K562 (cell line): ENCODE data around the gene ZNF8. TPM values are rescaled to one million over a fixed set of nuclear protein-coding genes. Genes with fewer than 3 reads are reported as not detected.

ENCODE experiments used
- ARID1B ChIP-seq: fragments of 450-650 bp; IDR thresholded peaks from 2 replicates; pipeline ENCODE4 v1.6.1; 2016; ENCODE audit warnings: antibody characterized with exemption, mild to moderate bottlenecking, inconsistent platforms
- ARID3B ChIP-seq: fragments of 250-450 bp; sonication (Bioruptor Pico); IDR thresholded peaks from 2 replicates; pipeline ENCODE4 v1.4.0; 2020; ENCODE audit warnings: borderline replicate concordance
- BCOR ChIP-seq: fragments of 450-650 bp; IDR thresholded peaks from 2 replicates; pipeline ENCODE4 v1.6.1; 2016
- CEBPB ChIP-seq: fragments of 450-650 bp; IDR thresholded peaks from 2 replicates; pipeline ENCODE4 v1.6.1; 2016; ENCODE audit warnings: missing genetic modification characterization, missing compliant biosample characterization
- CSDE1 ChIP-seq, 2 experiments: fragments of 450-650 bp; IDR thresholded peaks; 2 replicates each; pipeline ENCODE4 v1.6.1; 2016; ENCODE audit warnings: mild to moderate bottlenecking in 1 of 2
- CTCF ChIP-seq, 3 experiments: IDR thresholded peaks in 2 of 3; conservative IDR thresholded peaks in 1 of 3; 2 replicates each; pipeline ENCODE4 v1.5.1; 2011 to 2012; ENCODE audit warnings: low read length in 3 of 3, mild to moderate bottlenecking in 3 of 3, control low read depth in 2 of 3, improper control_type of control experiment in 1 of 3, inconsistent platforms in 1 of 3, low read depth in 1 of 3, mixed read lengths in 1 of 3, moderate library complexity in 1 of 3; ENCODE audit not compliant: insufficient read depth in 2 of 3
- MAZ ChIP-seq, 2 experiments: fragments of 450-650 bp in 1 of 2; sonication (generic) in 1 of 2; formaldehyde crosslinking; IDR thresholded peaks in 1 of 2; conservative IDR thresholded peaks in 1 of 2; 2 replicates each; pipeline versions ENCODE4 v1.4.0 to v1.5.0; 2020; ENCODE audit warnings: mild to moderate bottlenecking in 1 of 2, missing genetic modification reagents in 1 of 2
- MYC ChIP-seq, 2 experiments: fragments of 250-450 bp in 1 of 2; sonication (Bioruptor Pico) in 1 of 2; IDR thresholded peaks; 2 replicates each; pipeline versions ENCODE4 v1.5.1 to v1.6.1; 2012 to 2021; ENCODE audit warnings: low read depth in 2 of 2, borderline replicate concordance in 1 of 2, improper control_type of control experiment in 1 of 2, low read length in 1 of 2, mild to moderate bottlenecking in 1 of 2, moderate library complexity in 1 of 2
- OTX1 ChIP-seq: fragments of 450-650 bp; formaldehyde crosslinking; IDR thresholded peaks from 2 replicates; pipeline ENCODE4 v1.4.0; 2022; ENCODE audit warnings: mild to moderate bottlenecking
- PKNOX1 ChIP-seq: fragments of 450-650 bp; IDR thresholded peaks from 2 replicates; pipeline ENCODE4 v1.6.1; 2016
- TAL1 ChIP-seq: fragments of 450-650 bp; IDR thresholded peaks from 2 replicates; pipeline ENCODE4 v1.6.1; 2016; ENCODE audit warnings: mild to moderate bottlenecking
- TEAD4 ChIP-seq, 2 experiments: sonication (generic) in 1 of 2; formaldehyde crosslinking in 1 of 2; IDR thresholded peaks; 2 replicates each; pipeline versions ENCODE4 v1.6.1 to v1.8.0; 2012 to 2022; ENCODE audit warnings: borderline replicate concordance in 1 of 2, inconsistent platforms in 1 of 2, low read length in 1 of 2, mild to moderate bottlenecking in 1 of 2, missing genetic modification reagents in 1 of 2
- TOE1 ChIP-seq, 2 experiments: fragments of 450-650 bp in 1 of 2; sonication (generic) in 1 of 2; formaldehyde crosslinking in 1 of 2; IDR thresholded peaks; 2 replicates each; pipeline versions ENCODE4 v1.7.1 to v1.8.0; 2016 to 2022; ENCODE audit warnings: borderline replicate concordance in 2 of 2, mild to moderate bottlenecking in 2 of 2, antibody characterized with exemption in 1 of 2, inconsistent platforms in 1 of 2, low read depth in 1 of 2, missing genetic modification reagents in 1 of 2, moderate library complexity in 1 of 2
- ZBED1 ChIP-seq: IDR thresholded peaks from 2 replicates; pipeline ENCODE4 v1.6.1; 2014
- ZNF583 ChIP-seq: fragments of 250-450 bp; sonication (Bioruptor Pico); IDR thresholded peaks from 2 replicates; pipeline ENCODE4 v1.4.0; 2020
- ZNF77 ChIP-seq: fragments of 250-450 bp; sonication (Bioruptor Pico); IDR thresholded peaks from 2 replicates; pipeline ENCODE4 v1.5.0; 2020
- polyA plus RNA-seq, 8 experiments: library from polyadenylated mRNA; depleted of rRNA in 4 of 8; stranded (reverse) in 5 of 8; unstranded in 3 of 8; fragments of >200 nt; fragmentation: Nextera tagmentation in 2 of 8; fragmentation: Illumina TruSeq in 1 of 8; extraction: Ambion mirVana in 2 of 8; extraction: Trizol in 1 of 8; gene quantifications; 2 replicates each; pipeline versions ENCODE4 v1.2.1 to v1.2.3, GENCODE V29; 2011 to 2014; ENCODE audit warnings: inconsistent platforms in 1 of 8, missing spikeins in 1 of 8
- total RNA-seq, 7 experiments: library from RNA; depleted of rRNA in 6 of 7; stranded (reverse); fragments of >200 nt in 6 of 7; fragmentation: Illumina TruSeq in 2 of 7; extraction: Trizol in 2 of 7; gene quantifications; 2 replicates each; pipeline versions ENCODE4 v1.2.1 to v1.2.3, GENCODE V29; 2011 to 2021; ENCODE audit warnings: low replicate concordance in 1 of 7
- TF ChIP-seq, protein P1 (sequence below): fragments of 150-350 bp; IDR thresholded peaks from 2 replicates; pipeline ENCODE4 v1.6.1; 2014; ENCODE audit warnings: low read depth, mild to moderate bottlenecking, low read length, borderline replicate concordance

The ZNF8 gene
- total and polyA plus RNA-seq, 9 of the 15 experiments (the other 6 are each of a cell fraction or from before 2014, with no cell fraction given), result 0.71 to 7.7 (median 4.7) TPM

DNA sequence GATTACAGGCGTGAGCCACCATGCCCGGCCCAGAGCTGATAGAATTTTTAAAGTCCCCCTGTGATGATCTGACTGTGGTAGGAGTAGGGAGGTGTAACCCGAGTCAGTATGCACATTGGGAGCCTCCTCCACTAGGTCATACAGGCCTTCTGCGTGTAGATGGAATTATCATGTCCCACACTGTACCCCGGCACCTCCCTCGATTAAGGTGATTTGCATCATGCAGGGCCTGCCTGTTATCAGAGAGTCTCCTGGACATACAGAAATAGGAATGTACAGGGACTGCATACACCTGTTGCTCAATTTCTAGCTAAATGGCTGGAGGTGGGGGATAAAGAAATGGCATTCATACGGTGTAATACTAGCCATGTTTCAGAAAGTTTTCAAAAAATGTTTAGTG, 25.5 kb downstream of the ZNF8 start (continued):
- no peak for TF ChIP-seq MAZ (CRISPR knock-in tag; conservative IDR thresholded peaks at IDR 0.05 in 1 of 2, IDR thresholded peaks at IDR 0.05 in 1 of 2)
- TF ChIP-seq TEAD4 (IDR thresholded peaks at IDR 0.05; ENCODE audit: low read length), result peak; percentile 20; the same call in 1 of the 2 replicates
- TF ChIP-seq TEAD4 (CRISPR knock-in tag; IDR thresholded peaks at IDR 0.05; ENCODE audit: borderline replicate concordance), result no peak
- no peak for TF ChIP-seq CTCF (IDR thresholded peaks at IDR 0.05 in 2 of 3, conservative IDR thresholded peaks at IDR 0.05 in 1 of 3; ENCODE audit: insufficient read depth in 2 of 3, low read depth in 1 of 3, low read length in 3 of 3)
- peak; percentile 47; the same call in 1 of the 2 replicates for TF ChIP-seq MYC (IDR thresholded peaks at IDR 0.05; ENCODE audit: low read depth, low read length)
- TF ChIP-seq MYC (CRISPR knock-in tag; IDR thresholded peaks at IDR 0.05; ENCODE audit: borderline replicate concordance, low read depth), result no peak
- no peak for TF ChIP-seq ZNF77 (CRISPR knock-in tag)
- TF ChIP-seq, protein P1, sequence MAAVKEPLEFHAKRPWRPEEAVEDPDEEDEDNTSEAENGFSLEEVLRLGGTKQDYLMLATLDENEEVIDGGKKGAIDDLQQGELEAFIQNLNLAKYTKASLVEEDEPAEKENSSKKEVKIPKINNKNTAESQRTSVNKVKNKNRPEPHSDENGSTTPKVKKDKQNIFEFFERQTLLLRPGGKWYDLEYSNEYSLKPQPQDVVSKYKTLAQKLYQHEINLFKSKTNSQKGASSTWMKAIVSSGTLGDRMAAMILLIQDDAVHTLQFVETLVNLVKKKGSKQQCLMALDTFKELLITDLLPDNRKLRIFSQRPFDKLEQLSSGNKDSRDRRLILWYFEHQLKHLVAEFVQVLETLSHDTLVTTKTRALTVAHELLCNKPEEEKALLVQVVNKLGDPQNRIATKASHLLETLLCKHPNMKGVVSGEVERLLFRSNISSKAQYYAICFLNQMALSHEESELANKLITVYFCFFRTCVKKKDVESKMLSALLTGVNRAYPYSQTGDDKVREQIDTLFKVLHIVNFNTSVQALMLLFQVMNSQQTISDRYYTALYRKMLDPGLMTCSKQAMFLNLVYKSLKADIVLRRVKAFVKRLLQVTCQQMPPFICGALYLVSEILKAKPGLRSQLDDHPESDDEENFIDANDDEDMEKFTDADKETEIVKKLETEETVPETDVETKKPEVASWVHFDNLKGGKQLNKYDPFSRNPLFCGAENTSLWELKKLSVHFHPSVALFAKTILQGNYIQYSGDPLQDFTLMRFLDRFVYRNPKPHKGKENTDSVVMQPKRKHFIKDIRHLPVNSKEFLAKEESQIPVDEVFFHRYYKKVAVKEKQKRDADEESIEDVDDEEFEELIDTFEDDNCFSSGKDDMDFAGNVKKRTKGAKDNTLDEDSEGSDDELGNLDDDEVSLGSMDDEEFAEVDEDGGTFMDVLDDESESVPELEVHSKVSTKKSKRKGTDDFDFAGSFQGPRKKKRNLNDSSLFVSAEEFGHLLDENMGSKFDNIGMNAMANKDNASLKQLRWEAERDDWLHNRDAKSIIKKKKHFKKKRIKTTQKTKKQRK, result no peak
- TF ChIP-seq PKNOX1, result no peak
- TF ChIP-seq ARID3B (CRISPR knock-in tag), result no peak
- no peak for TF ChIP-seq TOE1 (IDR thresholded peaks at IDR 0.05; ENCODE audit: borderline replicate concordance)
- TF ChIP-seq TOE1 (CRISPR knock-in tag; IDR thresholded peaks at IDR 0.05; ENCODE audit: borderline replicate concordance, low read depth), result no peak
- TF ChIP-seq CEBPB (tag), result peak; percentile 56
- TF ChIP-seq CSDE1 (IDR thresholded peaks at IDR 0.05), result no peak
- TF ChIP-seq ARID1B, result peak; percentile 34
- peak; percentile 21; the same call in 1 of the 2 replicates for TF ChIP-seq TAL1
- TF ChIP-seq ZBED1, result no peak
- no peak for TF ChIP-seq ZNF583
- no peak for TF ChIP-seq OTX1 (CRISPR knock-in tag)
- TF ChIP-seq BCOR, result no peak
